MM.1S (cell line): ENCODE measurements around the gene SLC37A1.

ENCODE experiments used
- CTCF ChIP-seq: fragments of 300-600 bp; sonication (generic); IDR thresholded peaks from 2 replicates; pipeline ENCODE4 v1.5.1; 2016; ENCODE audit warnings: antibody characterized with exemption, low read length, mixed read lengths
- EZH2phosphoT487 ChIP-seq: fragments of 300-600 bp; sonication (generic); IDR thresholded peaks from 2 replicates; pipeline ENCODE4 v1.6.1; 2018; ENCODE audit warnings: antibody characterized with exemption, low read length

GRCh38 chr21:42621166-42621818 is 107.6 kb downstream of the SLC37A1 start:
- TF ChIP-seq CTCF (no peak), EZH2phosphoT487 (no peak)
